Superior temporal gyrus (tissue), 1 donor: ENCODE measurements around the gene ANXA11.

ENCODE experiments used
- DNase-seq: peaks from one replicate; pipeline ENCODE4 v3.0.0-alpha.2; 2016; ENCODE audit errors: extremely low spot score

Gene ANXA11

DNA sequence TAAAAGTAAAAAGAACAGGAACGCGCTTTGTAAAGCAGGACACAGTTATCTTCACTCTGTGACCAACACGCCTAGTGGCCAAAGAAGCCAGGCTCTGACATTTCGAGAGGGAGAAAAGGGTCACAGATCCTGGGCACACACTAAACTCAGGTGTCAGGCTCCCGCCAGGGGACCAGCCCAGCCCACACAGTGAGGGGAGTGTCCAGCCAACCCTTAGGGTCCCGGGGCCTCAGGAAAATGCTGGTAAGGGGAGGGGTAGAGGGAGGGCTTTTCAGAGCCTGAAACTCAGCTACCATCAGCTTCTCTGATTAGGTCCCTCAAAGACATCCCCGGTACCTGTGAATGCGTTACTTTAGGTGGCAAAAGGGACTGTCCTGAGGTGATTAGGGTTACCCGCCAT, 16.6 kb downstream of the ANXA11 start:
- no peak for DNase-seq

- DNase-seq: no peak
Measured at GRCh38 chr10:80187465-80188409, 17.6 kb downstream of the ANXA11 start.

GRCh38 chr10:80187060-80187459, 18.3 kb downstream of the ANXA11 start:
- no peak for DNase-seq

DNA sequence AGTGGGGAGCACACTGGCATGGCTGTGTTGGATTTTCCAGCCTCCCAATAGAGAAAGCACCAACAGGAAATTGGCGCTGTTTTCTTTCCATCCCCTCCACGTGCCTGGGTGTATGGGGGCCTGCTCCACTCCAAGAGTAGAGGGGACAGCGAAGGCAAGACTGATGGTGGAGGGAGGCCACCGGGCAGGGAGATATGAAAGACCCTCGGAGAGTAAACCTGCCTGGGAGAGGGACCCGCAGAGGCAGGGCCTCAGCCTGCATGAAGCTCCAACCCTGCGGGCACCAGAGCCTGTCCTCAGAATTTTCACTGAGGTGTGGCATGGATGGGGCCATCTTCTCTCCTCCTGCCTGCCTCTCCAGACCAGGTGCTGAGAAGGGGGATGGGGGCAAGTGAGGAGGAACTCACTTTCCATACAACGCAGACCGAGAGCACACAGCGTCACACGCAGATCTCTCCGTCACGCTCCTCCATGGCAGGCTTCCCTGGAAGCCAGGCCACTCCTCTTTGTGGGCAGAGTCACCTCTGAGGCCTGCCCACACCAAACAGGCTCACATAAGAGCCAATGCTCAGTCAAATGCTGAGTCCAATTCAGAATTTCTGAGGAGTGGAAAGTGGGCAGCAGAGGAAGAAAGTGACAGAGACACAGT, 18.8 kb downstream of the ANXA11 start:
- no peak for DNase-seq

- DNase-seq: no peak
Measured at GRCh38 chr10:80185578-80186299, 19.6 kb downstream of the ANXA11 start.

DNA sequence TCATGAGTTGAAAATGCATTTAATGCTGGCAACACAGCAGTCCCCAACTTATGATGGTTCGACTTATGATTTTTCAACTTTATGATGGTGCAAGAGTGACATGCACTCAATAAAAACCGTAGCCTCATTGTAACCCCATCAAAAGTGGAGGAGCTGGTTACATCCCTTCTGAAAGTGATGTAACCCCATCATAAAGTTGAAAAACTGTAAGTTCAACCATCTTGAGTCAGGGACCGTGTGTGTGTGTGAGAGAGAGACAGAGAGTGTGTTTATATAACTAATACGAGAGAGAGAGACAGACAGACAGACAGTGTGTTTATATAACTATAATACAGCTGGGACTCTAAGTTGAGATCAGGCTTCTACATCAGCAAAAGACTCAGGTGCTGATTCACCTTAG, 21.0 kb downstream of the ANXA11 start:
- DNase-seq: no peak

- DNase-seq: no peak
Measured at GRCh38 chr10:80183436-80183835, 21.9 kb downstream of the ANXA11 start.

DNA sequence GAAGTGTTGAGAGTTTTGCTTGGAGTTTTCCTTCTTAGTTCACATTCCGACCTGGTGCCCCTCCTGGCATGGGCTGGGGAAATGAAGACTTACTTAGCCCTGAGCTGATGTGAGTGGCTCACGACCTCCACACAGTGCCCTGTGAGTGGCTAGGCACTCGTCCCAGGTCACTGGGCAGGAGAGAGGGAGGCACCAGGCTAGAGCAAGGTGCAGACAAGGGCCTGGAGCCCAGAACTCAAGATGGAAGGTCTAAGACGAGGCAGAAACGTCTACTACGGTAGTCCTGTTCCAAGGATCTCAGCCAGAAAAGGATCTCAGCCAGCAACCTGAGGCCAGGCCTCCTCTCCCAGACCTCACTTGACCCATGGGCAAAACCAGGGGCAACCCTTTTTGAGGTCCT, 22.4 kb downstream of the ANXA11 start:
- no peak for DNase-seq

DNA sequence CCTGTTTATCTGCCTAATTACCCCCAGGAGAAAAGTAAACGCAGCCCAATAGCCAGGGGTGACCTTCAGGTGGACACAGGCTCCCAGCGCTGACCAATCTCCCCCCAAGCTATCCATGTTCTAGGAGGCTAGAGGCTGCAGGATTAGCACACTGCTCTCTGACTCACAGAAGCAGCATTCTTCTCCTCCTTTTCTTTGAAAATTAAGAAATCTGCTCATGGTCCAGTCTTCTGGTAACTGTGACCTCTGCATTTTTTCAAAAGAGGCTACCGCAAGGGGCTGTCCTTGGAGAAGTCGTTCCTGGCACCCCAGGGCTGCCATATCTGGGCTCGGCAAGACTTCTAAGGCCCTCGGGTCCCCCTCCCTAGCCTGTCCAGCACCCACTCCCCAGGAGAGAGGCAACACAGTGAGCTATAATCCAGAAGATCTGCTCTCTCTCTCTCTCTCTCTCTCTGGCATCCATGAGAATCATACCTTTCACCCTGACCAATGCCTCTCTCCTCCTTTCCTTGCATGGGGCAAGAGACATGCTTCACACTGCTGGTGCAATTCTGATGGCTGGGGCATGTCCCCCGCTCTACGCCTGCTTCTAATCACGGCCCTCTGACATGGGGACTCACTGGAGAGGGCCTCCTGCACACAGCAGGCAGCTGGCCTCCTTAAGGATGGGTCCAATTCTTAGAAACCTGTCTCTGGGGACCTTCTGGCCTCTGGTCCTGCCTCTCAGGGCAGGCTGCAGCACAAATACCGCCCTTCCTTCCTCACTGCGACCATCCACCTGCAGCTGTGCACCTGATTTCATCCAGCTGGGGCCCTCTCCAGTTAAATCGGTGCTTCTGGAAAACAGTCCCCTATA, 27.3 kb downstream of the ANXA11 start:
- no peak for DNase-seq

- DNase-seq: no peak
Measured at GRCh38 chr10:80176526-80176925, 28.8 kb downstream of the ANXA11 start.

- no peak for DNase-seq
Measured at GRCh38 chr10:80174641-80175395, 30.5 kb downstream of the ANXA11 start.

DNA sequence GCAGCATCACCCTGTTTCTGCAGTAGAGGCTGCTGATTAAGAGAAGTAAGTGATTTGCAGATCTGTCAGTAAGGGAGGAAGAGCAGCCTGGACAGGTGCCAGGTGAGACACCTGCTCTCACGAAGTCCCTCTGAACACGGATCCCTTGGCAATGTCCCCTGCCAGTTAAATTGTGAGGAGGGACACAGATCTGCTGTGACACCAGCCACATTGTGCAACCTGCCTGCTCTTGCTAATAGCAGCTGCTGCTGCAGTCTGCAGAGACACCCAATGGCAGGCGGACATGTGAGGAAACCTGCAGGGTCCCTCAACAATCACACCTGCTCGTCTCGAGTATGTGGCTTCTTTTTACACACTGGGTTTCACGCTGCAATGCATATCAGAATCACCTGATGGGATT, 31.9 kb downstream of the ANXA11 start:
- no peak for DNase-seq

- no peak for DNase-seq
Measured at GRCh38 chr10:80172896-80173295, 32.4 kb downstream of the ANXA11 start.

DNA sequence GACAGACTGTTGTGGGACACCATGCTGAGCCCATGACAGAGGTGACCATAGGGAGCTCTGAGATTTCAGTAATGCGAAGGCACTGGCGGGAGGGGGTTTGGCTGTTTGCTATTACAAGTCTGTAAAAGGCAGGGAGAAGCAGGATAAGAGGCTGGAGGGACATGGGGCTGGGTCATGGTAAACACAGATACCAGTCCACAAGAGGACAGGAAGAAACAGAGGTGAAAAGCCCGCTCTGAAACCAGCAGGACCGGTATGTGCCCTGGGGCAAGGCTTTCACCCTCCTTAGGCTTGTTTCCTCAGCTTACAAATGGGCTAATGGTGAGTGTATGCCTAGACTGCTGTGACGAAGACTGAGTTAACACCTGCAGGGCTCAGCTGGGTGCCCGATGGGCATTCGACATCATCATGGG, 34.1 kb downstream of the ANXA11 start:
- no peak for DNase-seq

GRCh38 chr10:80170641-80171040, 34.7 kb downstream of the ANXA11 start:
- DNase-seq: no peak

GRCh38 chr10:80170026-80170425, 35.3 kb downstream of the ANXA11 start:
- DNase-seq: no peak

GRCh38 chr10:80168679-80169380, 36.5 kb downstream of the ANXA11 start:
- no peak for DNase-seq

GRCh38 chr10:80168162-80168511, 37.2 kb downstream of the ANXA11 start:
- no peak for DNase-seq

DNA sequence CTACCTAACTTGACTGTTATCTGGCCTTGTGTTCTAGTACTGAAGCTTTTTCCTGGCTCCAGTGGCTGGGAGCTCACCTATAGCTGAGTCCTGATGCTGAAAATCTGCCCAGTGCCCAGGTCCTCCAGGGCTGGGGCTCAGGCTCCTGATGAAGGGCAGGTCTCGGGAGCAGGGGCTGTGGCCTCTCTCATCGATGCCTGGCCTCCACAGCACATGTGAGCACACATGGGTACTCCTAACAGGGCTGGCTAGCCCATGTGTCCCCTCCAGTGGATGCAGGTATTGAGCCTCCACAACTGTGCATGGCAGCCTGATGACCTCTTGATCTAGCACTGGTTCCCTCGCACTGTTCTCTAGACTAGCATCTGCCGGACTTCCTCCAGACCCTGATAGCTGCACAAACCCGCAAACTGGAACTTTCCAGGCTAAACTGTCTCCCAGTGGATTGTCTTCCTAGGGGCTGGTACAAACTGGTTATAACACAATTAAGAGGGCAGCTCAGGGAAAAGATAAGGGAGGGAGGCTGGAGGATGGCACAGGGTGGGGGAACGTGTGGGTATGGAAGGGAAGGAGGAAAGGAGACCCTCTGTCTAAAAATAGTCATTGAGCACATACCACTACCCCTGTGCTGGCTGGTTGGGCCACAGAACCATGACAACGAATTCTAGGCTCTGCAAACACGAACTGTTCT, 37.7 kb downstream of the ANXA11 start:
- DNase-seq: no peak
